Measurements from ENCODE around the gene HVCN1. TPM values are rescaled to one million over a fixed set of nuclear protein-coding genes. Genes with fewer than 3 reads are reported as not detected.

The HVCN1 gene
- total and polyA plus RNA-seq, 2 of the 13 experiments (the other 11 are each of a cell fraction or from before 2014, with no cell fraction given) = 0.49 to 1.3 TPM

- Histone ChIP-seq H3K27ac (ENCODE audit: extremely low read length, insufficient read depth, low read length) (no peak overlapping the region), H3K27me3 (ENCODE audit: control insufficient read depth in 1 of 2, insufficient read depth in 2 of 2, low read length in 2 of 2) (peaks cover 7 to 51% of the 10 kb centered on the region in 2 experiments), H3K4me3 (replicated peaks in 1 of 3; ENCODE audit: insufficient read depth in 1 of 3, low read depth in 2 of 3, low read length in 3 of 3) (no peak overlapping the region), H3K4me2 (ENCODE audit: low read depth, low read length) (peak overlapping the region; percentile 83; the same call in 1 of the 2 replicates), H3K79me2 (ENCODE audit: insufficient read depth, low read length) (no peaks in the 10 kb centered on the region), H3K9me3 (ENCODE audit: low read length) (no peaks in the 10 kb centered on the region), H3K36me3 (replicated peaks in 1 of 2; ENCODE audit: control insufficient read depth in 1 of 2, insufficient read depth in 2 of 2, low read length in 2 of 2) (no peaks in the 10 kb centered on the region), H4K20me1 (ENCODE audit: insufficient read depth, low read length) (no peaks in the 10 kb centered on the region), H3K4me1 (ENCODE audit: insufficient read depth, low read length) (peaks cover 16% of the 10 kb centered on the region), H2AFZ (ENCODE audit: low read length) (no peak overlapping the region), H3K9ac (ENCODE audit: insufficient read depth, low read depth, low read length) (no peak overlapping the region)
- ChIA-PET CTCF (ENCODE audit: low intra/inter-chr PET ratio, low total read pairs) (no interaction called here), POLR2A (no interaction called here)
- ATAC-seq (no peak), DNase-seq (ENCODE audit: low spot score) (no peak), FAIRE-seq (no peak)
- intact Hi-C loops (cut with micrococcal nuclease; ENCODE audit: unreplicated experiment) (no loop called here), in situ Hi-C loops (cut with HindIII; ENCODE audit: extremely low pct_ligation_motif_present, low pct_unique_long_range_greater_than_20kb) (no loop called here)
- TF ChIP-seq ZNF44 (CRISPR knock-in tag; IDR thresholded peaks at IDR 0.05) (no peak), CTCF (CRISPR knock-in tag; IDR thresholded peaks at IDR 0.05) (no peak), MBD4 (IDR thresholded peaks at IDR 0.05; ENCODE audit: borderline replicate concordance, low read length) (no peak), AGO1 (IDR thresholded peaks at IDR 0.05; ENCODE audit: low read depth, low read length, poor library complexity, severe bottlenecking) (no peak), ZNF326 (CRISPR knock-in tag; IDR thresholded peaks at IDR 0.05; ENCODE audit: borderline replicate concordance) (no peak), MXD4 (CRISPR knock-in tag; IDR thresholded peaks at IDR 0.05) (no peak), ZNF3 (CRISPR knock-in tag; IDR thresholded peaks at IDR 0.05) (no peak), ZBTB7A (CRISPR knock-in tag; IDR thresholded peaks at IDR 0.05) (no peak), FOSL2 (CRISPR knock-in tag; IDR thresholded peaks at IDR 0.05) (no peak), LBX2 (CRISPR knock-in tag; IDR thresholded peaks at IDR 0.05; ENCODE audit: borderline replicate concordance) (no peak), JUNB (CRISPR knock-in tag; IDR thresholded peaks at IDR 0.05; ENCODE audit: borderline replicate concordance) (no peak), ZNF597 (CRISPR knock-in tag; IDR thresholded peaks at IDR 0.05) (no peak), ETV6 (CRISPR knock-in tag; conservative IDR thresholded peaks at IDR 0.05) (no peak)
- TF ChIP-seq, protein P1, sequence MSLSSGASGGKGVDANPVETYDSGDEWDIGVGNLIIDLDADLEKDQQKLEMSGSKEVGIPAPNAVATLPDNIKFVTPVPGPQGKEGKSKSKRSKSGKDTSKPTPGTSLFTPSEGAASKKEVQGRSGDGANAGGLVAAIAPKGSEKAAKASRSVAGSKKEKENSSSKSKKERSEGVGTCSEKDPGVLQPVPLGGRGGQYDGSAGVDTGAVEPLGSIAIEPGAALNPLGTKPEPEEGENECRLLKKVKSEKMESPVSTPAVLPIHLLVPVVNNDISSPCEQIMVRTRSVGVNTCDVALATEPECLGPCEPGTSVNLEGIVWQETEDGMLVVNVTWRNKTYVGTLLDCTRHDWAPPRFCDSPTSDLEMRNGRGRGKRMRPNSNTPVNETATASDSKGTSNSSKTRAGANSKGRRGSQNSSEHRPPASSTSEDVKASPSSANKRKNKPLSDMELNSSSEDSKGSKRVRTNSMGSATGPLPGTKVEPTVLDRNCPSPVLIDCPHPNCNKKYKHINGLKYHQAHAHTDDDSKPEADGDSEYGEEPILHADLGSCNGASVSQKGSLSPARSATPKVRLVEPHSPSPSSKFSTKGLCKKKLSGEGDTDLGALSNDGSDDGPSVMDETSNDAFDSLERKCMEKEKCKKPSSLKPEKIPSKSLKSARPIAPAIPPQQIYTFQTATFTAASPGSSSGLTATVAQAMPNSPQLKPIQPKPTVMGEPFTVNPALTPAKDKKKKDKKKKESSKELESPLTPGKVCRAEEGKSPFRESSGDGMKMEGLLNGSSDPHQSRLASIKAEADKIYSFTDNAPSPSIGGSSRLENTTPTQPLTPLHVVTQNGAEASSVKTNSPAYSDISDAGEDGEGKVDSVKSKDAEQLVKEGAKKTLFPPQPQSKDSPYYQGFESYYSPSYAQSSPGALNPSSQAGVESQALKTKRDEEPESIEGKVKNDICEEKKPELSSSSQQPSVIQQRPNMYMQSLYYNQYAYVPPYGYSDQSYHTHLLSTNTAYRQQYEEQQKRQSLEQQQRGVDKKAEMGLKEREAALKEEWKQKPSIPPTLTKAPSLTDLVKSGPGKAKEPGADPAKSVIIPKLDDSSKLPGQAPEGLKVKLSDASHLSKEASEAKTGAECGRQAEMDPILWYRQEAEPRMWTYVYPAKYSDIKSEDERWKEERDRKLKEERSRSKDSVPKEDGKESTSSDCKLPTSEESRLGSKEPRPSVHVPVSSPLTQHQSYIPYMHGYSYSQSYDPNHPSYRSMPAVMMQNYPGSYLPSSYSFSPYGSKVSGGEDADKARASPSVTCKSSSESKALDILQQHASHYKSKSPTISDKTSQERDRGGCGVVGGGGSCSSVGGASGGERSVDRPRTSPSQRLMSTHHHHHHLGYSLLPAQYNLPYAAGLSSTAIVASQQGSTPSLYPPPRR (CRISPR knock-in tag; IDR thresholded peaks at IDR 0.05; ENCODE audit: borderline replicate concordance) = no peak
- 33% methylated on average over 3 of the region's 4 CpGs for WGBS (ENCODE audit: low lambda C conversion rate)
- no TSS peak for BruUV-seq (replicated peaks)
Measured at GRCh38 chr12:110690127-110690430, 1.2 kb upstream of the HVCN1 start.
